HEK293 (cell line): ENCODE results near the gene KANK3.
"Not testable (repeated sequence)": the region's sequence is repeated elsewhere in the genome, so short reads cannot be mapped to it uniquely, and the experiment has no call there.

Experiments
- CTCF ChIA-PET: fragments of 350-600 bp; formaldehyde crosslinking; extraction: SDS; loops from one replicate; lab custom pipeline; 2021; ENCODE audit warnings: antibody characterized with exemption; lab: Yijun Ruan, JAX
- POLR2A ChIA-PET: fragments of 300-600 bp; formaldehyde crosslinking; extraction: SDS; loops from one replicate; lab custom pipeline; 2020; ENCODE audit warnings: antibody characterized with exemption, inconsistent platforms; lab: Yijun Ruan, JAX
- H3K27ac ChIP-seq: fragments of 200-500 bp; sonication (Bioruptor generic); 2 replicates; pipeline ENCODE4 v1.5.1; 2014; ENCODE audit warnings: low read depth, low read length, control low read depth, inconsistent platforms; ENCODE audit errors: extremely low read depth
- H3K36me3 ChIP-seq, 2 experiments: fragments of 200-500 bp in 1 of 2; sonication (Bioruptor generic) in 1 of 2; 1 replicate in 1 of 2; 2 replicates in 1 of 2; pipeline ENCODE4 v1.5.1; 2014 to 2017; ENCODE audit warnings: inconsistent platforms in 2 of 2, low read length in 2 of 2; ENCODE audit not compliant: control insufficient read depth in 2 of 2, insufficient read depth in 1 of 2
- H3K4me1 ChIP-seq: fragments of 200-500 bp; sonication (Bioruptor generic); 2 replicates; pipeline ENCODE4 v1.5.1; 2014; ENCODE audit warnings: mild to moderate bottlenecking, low read length, inconsistent platforms; ENCODE audit not compliant: control insufficient read depth, insufficient read depth
- H3K4me3 ChIP-seq: 2 replicates; pipeline ENCODE4 v1.5.1; 2011; ENCODE audit warnings: low read depth, mild to moderate bottlenecking, control low read depth, low read length, moderate library complexity
- H3K9me3 ChIP-seq: fragments of 200-500 bp; sonication (Bioruptor generic); 2 replicates; pipeline ENCODE4 v1.5.1; 2014; ENCODE audit warnings: low read depth, low read length, inconsistent platforms; ENCODE audit not compliant: control insufficient read depth, insufficient read depth
- GLIS1 ChIP-seq: fragments of 450-650 bp; formaldehyde crosslinking; IDR thresholded peaks from 2 replicates; pipeline ENCODE4 v1.5.1; 2016; ENCODE audit warnings: missing biosample characterization, missing genetic modification characterization
- IKZF3 ChIP-seq: fragments of 450-650 bp; IDR thresholded peaks from 2 replicates; pipeline ENCODE4 v1.5.0; 2018; ENCODE audit warnings: missing biosample characterization, mild to moderate bottlenecking, missing genetic modification characterization, moderate library complexity
- PRDM6 ChIP-seq: fragments of 450-650 bp; formaldehyde crosslinking; IDR thresholded peaks from 2 replicates; pipeline ENCODE4 v1.5.1; 2017; ENCODE audit warnings: missing biosample characterization, missing genetic modification characterization
- SCRT2 ChIP-seq: fragments of 450-650 bp; formaldehyde crosslinking; IDR thresholded peaks from 2 replicates; pipeline ENCODE4 v1.5.1; 2016; ENCODE audit warnings: missing biosample characterization, missing genetic modification characterization
- ZIC2 ChIP-seq: fragments of 450-650 bp; formaldehyde crosslinking; IDR thresholded peaks from 2 replicates; pipeline ENCODE4 v1.5.1; 2016; ENCODE audit warnings: missing biosample characterization, missing genetic modification characterization
- ZNF121 ChIP-seq: fragments of 450-650 bp; formaldehyde crosslinking; IDR thresholded peaks from 2 replicates; pipeline ENCODE4 v1.5.1; 2016; ENCODE audit warnings: missing biosample characterization, missing genetic modification characterization
- ZNF132 ChIP-seq: fragments of 450-650 bp; formaldehyde crosslinking; IDR thresholded peaks from 2 replicates; pipeline ENCODE4 v1.5.1; 2017; ENCODE audit warnings: missing biosample characterization, missing genetic modification characterization, borderline replicate concordance
- ZNF501 ChIP-seq: fragments of 450-650 bp; formaldehyde crosslinking; IDR thresholded peaks from 2 replicates; pipeline ENCODE4 v1.5.1; 2016; ENCODE audit warnings: missing biosample characterization, missing genetic modification characterization
- ZNF600 ChIP-seq: fragments of 450-650 bp; formaldehyde crosslinking; IDR thresholded peaks from 2 replicates; pipeline ENCODE4 v1.5.1; 2016; ENCODE audit warnings: missing biosample characterization, missing genetic modification characterization
- ZNF629 ChIP-seq: fragments of 450-650 bp; formaldehyde crosslinking; IDR thresholded peaks from 2 replicates; pipeline ENCODE4 v1.5.1; 2017; ENCODE audit warnings: missing biosample characterization, missing genetic modification characterization
- TF ChIP-seq, protein P1 (sequence below): fragments of 450-650 bp; formaldehyde crosslinking; IDR thresholded peaks from 2 replicates; pipeline ENCODE4 v1.5.1; 2016; ENCODE audit warnings: missing biosample characterization, missing genetic modification characterization
- TF ChIP-seq, protein P2 (sequence below): fragments of 450-650 bp; formaldehyde crosslinking; IDR thresholded peaks from 2 replicates; pipeline ENCODE4 v1.5.1; 2016; ENCODE audit warnings: missing biosample characterization, missing genetic modification characterization

The KANK3 gene

GRCh38 chr19:8341504-8341903 is 1.6 kb downstream of the KANK3 start:
- ChIA-PET CTCF (interaction anchor here (0.6 to 2.1 kb wide), 3 partner anchors 12 to 321 kb away, joined by 3 to 9 read pairs (median 6); no protein-coding TSS in a partner anchor), POLR2A (interaction anchor here (0.6 kb wide), 1 partner anchor 40 kb away, joined by 6 read pairs; no protein-coding TSS in a partner anchor)
- not testable (repeated sequence) for H3K27ac ChIP-seq, H3K4me1 ChIP-seq, H3K4me3 ChIP-seq, H3K9me3 ChIP-seq, H3K36me3 ChIP-seq
- TF ChIP-seq ZNF121 (tag by site-specific recombination) = peak; percentile 89

DNA sequence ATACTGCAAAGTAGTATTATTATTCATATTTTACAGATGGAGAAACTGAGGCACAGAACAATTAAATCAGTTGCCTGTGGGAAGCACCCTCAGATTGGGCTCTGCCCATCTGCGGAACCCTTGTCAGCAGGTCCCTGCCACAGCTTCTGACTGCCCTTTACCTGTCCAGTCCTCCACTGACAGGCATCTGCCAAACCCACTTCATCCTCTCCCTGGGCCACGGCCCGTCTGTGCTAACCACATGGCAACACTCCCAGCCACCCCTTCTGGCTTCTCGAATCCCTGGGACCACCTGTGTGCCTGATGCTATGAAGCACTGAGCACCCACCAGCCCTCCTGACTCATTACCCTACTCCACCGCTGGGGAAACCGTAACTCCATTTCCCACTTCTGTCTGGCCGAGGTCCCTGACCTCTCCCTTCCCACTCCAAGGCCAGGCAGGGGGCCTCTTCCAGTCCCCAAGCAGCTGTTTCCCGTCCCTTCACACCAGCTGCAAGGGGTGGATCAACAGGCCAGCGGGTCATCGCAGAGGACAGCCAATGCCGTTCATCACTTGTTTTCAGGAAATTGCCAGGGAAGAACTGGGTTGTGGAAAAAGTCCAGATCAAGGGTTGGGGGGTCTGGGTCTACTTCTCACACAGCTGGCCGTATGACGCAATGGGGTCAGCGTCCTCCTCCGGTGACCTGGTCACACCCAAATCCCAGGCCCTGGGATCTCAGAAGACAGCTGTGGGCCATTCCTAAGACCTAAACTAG is 2.5 kb downstream of the KANK3 start:
- Histone ChIP-seq H3K9me3 (no peaks in the 10 kb centered on the region), H3K36me3 (no peaks in the 10 kb centered on the region), H3K27ac (no peak overlapping the region)
- 0 out of 2 replicates have a peak, but pooled peaks have one; percentile 6 for TF ChIP-seq ZIC2 (tag by site-specific recombination)
- peak; percentile 37; the same call in 1 of the 2 replicates for TF ChIP-seq IKZF3 (tag by site-specific recombination)
- peak; percentile 29; the same call in 1 of the 2 replicates for TF ChIP-seq SCRT2 (tag by site-specific recombination)
- TF ChIP-seq GLIS1 (tag by site-specific recombination) = no peak
- TF ChIP-seq ZNF600 (tag by site-specific recombination) = 0 out of 2 replicates have a peak, but pooled peaks have one; percentile 38
- TF ChIP-seq, all 188 proteins: peak for 4
- Histone ChIP-seq H3K4me3 (no peak overlapping the region), H3K4me1 (no peaks in the 10 kb centered on the region)
- ChIA-PET POLR2A (interaction anchor here (0.7 kb wide), 3 partner anchors 19 to 35 kb away, joined by 3 to 4 read pairs (median 3); partner anchors contain the start of genes NDUFA7 and RPS28), CTCF (interaction anchor here (0.6 to 2.1 kb wide), 3 partner anchors 13 to 70 kb away, joined by 5 to 9 read pairs (median 6); no protein-coding TSS in a partner anchor)

- Histone ChIP-seq H3K36me3 (no peaks in the 10 kb centered on the region), H3K9me3 (no peaks in the 10 kb centered on the region), H3K27ac (no peak overlapping the region)
- CTCF ChIA-PET = interaction anchor here (1.0 to 1.7 kb wide), 3 partner anchors 9 to 39 kb away, joined by 3 to 9 read pairs (median 3); no protein-coding TSS in a partner anchor
- TF ChIP-seq, protein P1, sequence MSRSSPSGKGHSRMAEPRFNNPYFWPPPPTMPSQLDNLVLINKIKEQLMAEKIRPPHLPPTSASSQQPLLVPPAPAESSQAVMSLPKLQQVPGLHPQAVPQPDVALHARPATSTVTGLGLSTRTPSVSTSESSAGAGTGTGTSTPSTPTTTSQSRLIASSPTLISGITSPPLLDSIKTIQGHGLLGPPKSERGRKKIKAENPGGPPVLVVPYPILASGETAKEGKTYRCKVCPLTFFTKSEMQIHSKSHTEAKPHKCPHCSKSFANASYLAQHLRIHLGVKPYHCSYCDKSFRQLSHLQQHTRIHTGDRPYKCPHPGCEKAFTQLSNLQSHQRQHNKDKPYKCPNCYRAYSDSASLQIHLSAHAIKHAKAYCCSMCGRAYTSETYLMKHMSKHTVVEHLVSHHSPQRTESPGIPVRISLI (tag by site-specific recombination) = 0 out of 2 replicates have a peak, but pooled peaks have one; percentile 28
- TF ChIP-seq PRDM6 (tag by site-specific recombination) = no peak
- TF ChIP-seq, all 188 proteins: peak for 1
- no peak overlapping the region for H3K4me3 ChIP-seq
- no peaks in the 10 kb centered on the region; the same call in 1 of the 2 replicates for H3K4me1 ChIP-seq
- POLR2A ChIA-PET = no interaction called here
These were observed 4.2 kb downstream of the KANK3 start for GRCh38 chr19:8338835-8339234.

DNA sequence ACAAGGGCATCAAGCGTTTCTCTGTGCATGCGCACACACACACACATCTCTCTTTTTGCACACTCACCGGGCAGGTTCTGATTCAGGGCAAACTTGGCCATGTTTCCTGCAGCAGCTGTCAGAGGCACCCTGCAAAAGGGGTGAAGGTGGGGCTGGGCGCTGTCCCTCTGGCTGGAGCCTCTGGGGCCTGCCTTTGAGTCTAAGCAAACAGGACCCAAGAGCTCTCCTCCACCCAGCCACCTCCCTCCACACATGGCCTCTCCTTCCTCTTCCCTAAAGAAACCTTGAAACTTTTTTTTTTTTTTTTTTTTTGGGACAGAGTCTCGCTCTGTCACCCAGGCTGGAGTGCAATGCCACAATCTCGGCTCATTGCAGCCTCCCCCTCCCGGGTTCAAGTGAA is 5.3 kb downstream of the KANK3 start:
- Histone ChIP-seq H3K9me3 (no peaks in the 10 kb centered on the region), H3K4me1 (no peaks in the 10 kb centered on the region; the same call in 1 of the 2 replicates), H3K4me3 (no peak overlapping the region), H3K27ac (no peak overlapping the region), H3K36me3 (no peaks in the 10 kb centered on the region)
- POLR2A ChIA-PET = no interaction called here
- CTCF ChIA-PET = interaction anchor here (0.5 to 1.7 kb wide), 4 partner anchors 10 to 85 kb away, joined by 3 to 9 read pairs (median 3); no protein-coding TSS in a partner anchor
- TF ChIP-seq ZNF629 (tag by site-specific recombination) (no peak), ZNF132 (tag by site-specific recombination) (no peak), ZNF501 (tag by site-specific recombination) (no peak)
- TF ChIP-seq, protein P2, sequence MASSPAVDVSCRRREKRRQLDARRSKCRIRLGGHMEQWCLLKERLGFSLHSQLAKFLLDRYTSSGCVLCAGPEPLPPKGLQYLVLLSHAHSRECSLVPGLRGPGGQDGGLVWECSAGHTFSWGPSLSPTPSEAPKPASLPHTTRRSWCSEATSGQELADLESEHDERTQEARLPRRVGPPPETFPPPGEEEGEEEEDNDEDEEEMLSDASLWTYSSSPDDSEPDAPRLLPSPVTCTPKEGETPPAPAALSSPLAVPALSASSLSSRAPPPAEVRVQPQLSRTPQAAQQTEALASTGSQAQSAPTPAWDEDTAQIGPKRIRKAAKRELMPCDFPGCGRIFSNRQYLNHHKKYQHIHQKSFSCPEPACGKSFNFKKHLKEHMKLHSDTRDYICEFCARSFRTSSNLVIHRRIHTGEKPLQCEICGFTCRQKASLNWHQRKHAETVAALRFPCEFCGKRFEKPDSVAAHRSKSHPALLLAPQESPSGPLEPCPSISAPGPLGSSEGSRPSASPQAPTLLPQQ (tag by site-specific recombination) = no peak
